Uterus (tissue), 4 donors: ENCODE measurements around the gene BOD1L1. TPM values are rescaled to one million over a fixed set of nuclear protein-coding genes. Genes with fewer than 3 reads are reported as not detected.
"Not testable (repeated sequence)": the region's sequence is repeated elsewhere in the genome, so short reads cannot be mapped to it uniquely, and the experiment has no call there.

Source experiments
- DNase-seq, 2 donors: peaks; one replicate each; pipeline ENCODE4 v3.0.0-alpha.2; 2019 to 2020
- H3K27ac ChIP-seq, 2 donors: fragments of 200-600 bp; sonication (generic); 1 replicate in 1 of 2; 2 replicates in 1 of 2; pipeline ENCODE4 v1.5.1; 2016 to 2018
- H3K27me3 ChIP-seq, 2 donors: fragments of 200-600 bp; sonication (generic); one replicate each; pipeline ENCODE4 v1.5.1; 2018 to 2019; ENCODE audit warnings: control low read depth in 1 of 2
- H3K36me3 ChIP-seq, 2 donors: fragments of 200-600 bp; sonication (generic); one replicate each; pipeline ENCODE4 v1.5.1; 2019; ENCODE audit warnings: control low read depth in 1 of 2
- H3K4me1 ChIP-seq, 2 donors: fragments of 200-600 bp; sonication (generic); one replicate each; pipeline ENCODE4 v1.5.1; 2018 to 2019; ENCODE audit warnings: control low read depth in 1 of 2
- H3K4me3 ChIP-seq, 2 donors: fragments of 200-600 bp; sonication (generic); 1 replicate in 1 of 2; 2 replicates in 1 of 2; pipeline ENCODE4 v1.5.1; 2018 to 2019; ENCODE audit warnings: mild to moderate bottlenecking in 1 of 2
- H3K9me3 ChIP-seq, 2 donors: fragments of 200-600 bp; sonication (generic); one replicate each; pipeline ENCODE4 v1.5.1; 2019; ENCODE audit warnings: control low read depth in 1 of 2
- CTCF ChIP-seq, 4 experiments: fragments of 200-600 bp in 2 of 4; fragments of 450-650 bp in 2 of 4; sonication (generic) in 2 of 4; IDR thresholded peaks; one replicate each; pipeline ENCODE4 v1.5.1; 2016 to 2019; ENCODE audit warnings: antibody characterized with exemption in 4 of 4, mild to moderate bottlenecking in 2 of 4, moderate library complexity in 1 of 4
- POLR2A ChIP-seq, 2 donors: fragments of 450-650 bp; IDR thresholded peaks; one replicate each; pipeline ENCODE4 v1.6.1; 2016; ENCODE audit warnings: antibody characterized with exemption in 2 of 2, mild to moderate bottlenecking in 1 of 2, moderate library complexity in 1 of 2
- intact Hi-C: fragments of 100-400 bp; cut with DNase I; formaldehyde crosslinking; loops from one replicate; pipeline ENCODE4 v1.15.1; 2023; ENCODE audit warnings: low total_unique reads
- total RNA-seq, 4 donors: library from RNA; depleted of rRNA in 3 of 4; stranded (reverse); fragments of >200 nt in 3 of 4; gene quantifications; one replicate each; pipeline versions ENCODE4 v1.1.0 to v1.2.4, GENCODE V29; 2014 to 2023
- donor health status: DM: yes; HTN: yes; CAD: no.

The BOD1L1 gene
- total RNA-seq, 4 donors from 2014 or later = 17.9 to 64.8 (median 50.5) TPM

- H3K4me1 ChIP-seq = no peaks in the 10 kb centered on the region
- H3K27ac ChIP-seq = no peak overlapping the region
- no peaks in the 10 kb centered on the region for H3K9me3 ChIP-seq
- no peak for TF ChIP-seq CTCF (IDR thresholded peaks at IDR 0.05)
- TF ChIP-seq POLR2A (IDR thresholded peaks at IDR 0.05) = no peak
- no peak for DNase-seq
- H3K27me3 ChIP-seq = no peaks in the 10 kb centered on the region
- intact Hi-C loops = no loop called here
- no peaks in the 10 kb centered on the region for H3K36me3 ChIP-seq
- H3K4me3 ChIP-seq = no peak overlapping the region
Observed at GRCh38 chr4:13562876-13563275, 64.6 kb downstream of the BOD1L1 start.

DNA sequence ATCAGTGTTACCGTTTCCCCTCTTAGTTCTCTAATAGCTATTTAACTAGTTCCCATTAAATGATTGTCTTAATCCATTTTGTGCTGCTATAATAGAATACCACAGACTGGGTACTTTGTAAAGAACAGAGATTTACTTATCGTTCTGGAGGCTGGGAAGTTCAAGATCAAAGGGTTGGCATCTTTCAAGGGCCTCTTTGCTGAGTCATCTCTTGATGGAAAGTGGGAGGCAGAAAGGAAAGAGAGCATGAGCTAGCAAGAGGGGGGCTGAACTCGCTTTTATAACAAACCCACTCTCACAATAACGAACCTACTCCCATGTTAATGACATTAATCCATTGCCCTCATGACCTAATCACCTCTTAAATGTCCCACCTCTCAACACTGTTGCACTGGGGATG, 65.9 kb downstream of the BOD1L1 start:
- TF ChIP-seq CTCF (IDR thresholded peaks at IDR 0.05) (no peak), POLR2A (IDR thresholded peaks at IDR 0.05) (no peak)
- Histone ChIP-seq H3K4me3 (no peak overlapping the region), H3K36me3 (no peaks in the 10 kb centered on the region), H3K9me3 (no peaks in the 10 kb centered on the region), H3K27ac (no peak overlapping the region), H3K4me1 (no peaks in the 10 kb centered on the region), H3K27me3 (no peaks in the 10 kb centered on the region)
- no peak for DNase-seq
- intact Hi-C loops = no loop called here

DNA sequence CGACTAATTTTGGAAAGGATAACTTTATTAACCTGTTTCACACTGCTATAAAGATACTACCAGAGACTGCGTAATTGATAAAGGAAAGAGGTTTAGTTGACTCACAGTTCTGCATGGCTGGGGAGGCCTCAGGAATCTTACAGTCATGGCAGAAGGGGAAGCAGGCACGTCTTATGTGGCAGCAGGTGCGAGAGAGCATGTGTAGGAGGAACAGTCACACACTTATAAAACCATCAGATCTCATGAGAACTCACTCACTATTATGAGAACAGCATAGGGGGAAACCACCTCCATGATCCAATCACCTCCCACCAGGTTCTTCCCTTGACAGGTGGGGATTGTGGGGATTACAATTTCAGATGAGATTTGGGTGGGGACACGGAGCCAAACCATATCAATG, 67.4 kb downstream of the BOD1L1 start:
- H3K4me1 ChIP-seq, DNase-seq, H3K36me3 ChIP-seq, H3K4me3 ChIP-seq, H3K27ac ChIP-seq, intact Hi-C loops, H3K9me3 ChIP-seq, H3K27me3 ChIP-seq: not testable (repeated sequence)

- Histone ChIP-seq H3K36me3 (no peaks in the 10 kb centered on the region), H3K27ac (no peak overlapping the region), H3K4me1 (no peaks in the 10 kb centered on the region), H3K9me3 (no peaks in the 10 kb centered on the region), H3K27me3 (no peaks in the 10 kb centered on the region), H3K4me3 (no peak overlapping the region)
- TF ChIP-seq POLR2A (IDR thresholded peaks at IDR 0.05) (no peak), CTCF (IDR thresholded peaks at IDR 0.05) (no peak)
- intact Hi-C loops = no loop called here
- no peak for DNase-seq
Observed at GRCh38 chr4:13559413-13559812, 68.1 kb downstream of the BOD1L1 start.

DNA sequence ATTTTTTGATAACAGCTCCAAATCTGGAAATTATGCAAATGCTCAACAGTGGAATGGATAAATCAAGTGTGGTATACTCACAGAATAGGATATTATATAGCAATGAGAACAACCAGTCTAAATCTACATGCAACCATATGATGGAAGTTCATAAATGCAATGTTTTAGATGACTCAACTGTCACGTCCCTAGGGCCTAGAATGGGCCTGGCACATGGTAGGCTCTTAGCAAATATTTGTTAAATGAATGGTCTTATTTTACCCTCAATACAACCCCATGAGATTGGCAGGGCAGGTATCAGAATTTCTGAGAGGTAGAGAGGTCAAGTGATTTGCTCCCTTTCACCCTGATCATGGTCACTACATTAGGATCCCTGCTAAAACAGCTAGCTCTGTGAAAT, 68.6 kb downstream of the BOD1L1 start:
- intact Hi-C loops = no loop called here
- H3K27me3 ChIP-seq = no peaks in the 10 kb centered on the region
- TF ChIP-seq POLR2A (IDR thresholded peaks at IDR 0.05) (no peak), CTCF (IDR thresholded peaks at IDR 0.05) (no peak)
- H3K27ac ChIP-seq = no peak overlapping the region
- H3K9me3 ChIP-seq = no peaks in the 10 kb centered on the region
- H3K4me3 ChIP-seq = no peak overlapping the region
- H3K36me3 ChIP-seq = no peaks in the 10 kb centered on the region
- H3K4me1 ChIP-seq = no peaks in the 10 kb centered on the region
- DNase-seq = no peak

GRCh38 chr4:13555325-13555724, 72.2 kb downstream of the BOD1L1 start:
- no peaks in the 10 kb centered on the region for H3K36me3 ChIP-seq
- intact Hi-C loops = no loop called here
- TF ChIP-seq POLR2A (IDR thresholded peaks at IDR 0.05) (no peak), CTCF (IDR thresholded peaks at IDR 0.05) (no peak)
- H3K27ac ChIP-seq = no peak overlapping the region
- H3K4me3 ChIP-seq = no peak overlapping the region
- no peaks in the 10 kb centered on the region for H3K4me1 ChIP-seq
- H3K9me3 ChIP-seq = no peaks in the 10 kb centered on the region
- H3K27me3 ChIP-seq = peaks cover 0 to 4% of the 10 kb centered on the region in 2 donors
- DNase-seq = no peak
